CD14-positive monocyte (primary cell): Measurements from ENCODE around the gene SLC25A42. TPM values are rescaled to one million over a fixed set of nuclear protein-coding genes. Genes with fewer than 3 reads are reported as not detected.

Source experiments
- DNase-seq, 3 donors: peaks; one replicate each; pipeline ENCODE4 v3.0.0-alpha.2; 2011 to 2022
- H2AFZ ChIP-seq: 2 replicates; pipeline ENCODE4 v1.6.0; 2012; ENCODE audit warnings: mild to moderate bottlenecking, low read depth, low read length, inconsistent platforms; ENCODE audit not compliant: insufficient read depth, poor library complexity, severe bottlenecking
- H3K27ac ChIP-seq, 2 donors: 1 replicate in 1 of 2; 2 replicates in 1 of 2; pipeline ENCODE4 v1.5.1; 2012 to 2013; ENCODE audit warnings: low read length in 2 of 2, control low read depth in 1 of 2, inconsistent platforms in 1 of 2, low read depth in 1 of 2, mild to moderate bottlenecking in 1 of 2
- H3K27me3 ChIP-seq, 2 donors: one replicate each; pipeline versions ENCODE4 v1.6.0 to v1.6.1; 2011 to 2013; ENCODE audit warnings: low read length in 2 of 2; ENCODE audit not compliant: control insufficient read depth in 2 of 2, insufficient read depth in 2 of 2
- H3K36me3 ChIP-seq, 2 donors: replicated peaks in 1 of 2; 1 replicate in 1 of 2; 2 replicates in 1 of 2; pipeline versions ENCODE4 v1.5.1 to v1.6.1; 2012 to 2013; ENCODE audit warnings: low read length in 2 of 2, control low read depth in 1 of 2, inconsistent platforms in 1 of 2, mild to moderate bottlenecking in 1 of 2; ENCODE audit not compliant: insufficient read depth in 2 of 2, control insufficient read depth in 1 of 2
- H3K4me1 ChIP-seq, 2 donors: 1 replicate in 1 of 2; 2 replicates in 1 of 2; pipeline versions ENCODE4 v1.5.1 to v1.6.1; 2012 to 2013; ENCODE audit warnings: low read length in 2 of 2, control low read depth in 1 of 2, inconsistent platforms in 1 of 2, mild to moderate bottlenecking in 1 of 2, moderate library complexity in 1 of 2; ENCODE audit not compliant: insufficient read depth in 2 of 2, control insufficient read depth in 1 of 2
- H3K4me2 ChIP-seq: replicated peaks from 2 replicates; pipeline ENCODE3; 2012; ENCODE audit warnings: low read length, moderate library complexity, mild to moderate bottlenecking; ENCODE audit not compliant: poor library complexity, severe bottlenecking; ENCODE audit errors: extremely low read depth
- H3K4me3 ChIP-seq, 3 experiments: fragments of 200-600 bp in 1 of 3; sonication (generic) in 1 of 3; replicated peaks in 1 of 3; 1 replicate in 2 of 3; 2 replicates in 1 of 3; pipeline ENCODE4 v1.5.1; 2011 to 2013; ENCODE audit warnings: low read length in 3 of 3, mild to moderate bottlenecking in 3 of 3, control low read depth in 2 of 3, low read depth in 2 of 3, inconsistent platforms in 1 of 3, moderate library complexity in 1 of 3
- H3K79me2 ChIP-seq: 2 replicates; pipeline ENCODE4 v1.6.0; 2012; ENCODE audit warnings: mild to moderate bottlenecking, control low read depth, inconsistent platforms, low read length, moderate library complexity; ENCODE audit not compliant: insufficient read depth
- H3K9ac ChIP-seq: 2 replicates; pipeline ENCODE4 v1.6.0; 2017; ENCODE audit warnings: low read length, mild to moderate bottlenecking; ENCODE audit not compliant: insufficient read depth, poor library complexity, severe bottlenecking
- H3K9me3 ChIP-seq, 2 donors: replicated peaks in 1 of 2; 1 replicate in 1 of 2; 2 replicates in 1 of 2; pipeline versions ENCODE4 v1.5.1 to v1.6.1; 2012 to 2013; ENCODE audit warnings: low read length in 2 of 2, control low read depth in 1 of 2; ENCODE audit not compliant: control insufficient read depth in 1 of 2, insufficient read depth in 1 of 2
- H4K20me1 ChIP-seq: 2 replicates; pipeline ENCODE4 v1.6.0; 2012; ENCODE audit warnings: mild to moderate bottlenecking, low read length, control low read depth, moderate library complexity; ENCODE audit not compliant: insufficient read depth
- H3K27ac Mint-ChIP-seq, 7 donors: one replicate each; pipeline ENCODE4 v1.8.0; 2020; ENCODE audit warnings: mild to moderate bottlenecking in 7 of 7, mixed read lengths in 7 of 7, moderate library complexity in 6 of 7, inconsistent platforms in 2 of 7
- H3K27me3 Mint-ChIP-seq, 3 donors: one replicate each; pipeline ENCODE4 v1.8.0; 2021 to 2022; ENCODE audit warnings: low read depth in 3 of 3, mild to moderate bottlenecking in 3 of 3, mixed read lengths in 3 of 3, moderate library complexity in 3 of 3, inconsistent platforms in 1 of 3
- H3K36me3 Mint-ChIP-seq, 2 donors: one replicate each; pipeline ENCODE4 v1.8.0; 2020; ENCODE audit warnings: mixed read lengths in 2 of 2, inconsistent platforms in 1 of 2, mild to moderate bottlenecking in 1 of 2
- H3K4me1 Mint-ChIP-seq: one replicate; pipeline ENCODE4 v1.8.0; 2020; ENCODE audit warnings: mild to moderate bottlenecking, mixed read lengths
- H3K4me3 Mint-ChIP-seq, 2 donors: one replicate each; pipeline ENCODE4 v1.8.0; 2020; ENCODE audit warnings: mild to moderate bottlenecking in 2 of 2, mixed read lengths in 2 of 2, moderate library complexity in 1 of 2
- H3K9me3 Mint-ChIP-seq, 7 donors: one replicate each; pipeline ENCODE4 v1.8.0; 2020 to 2022; ENCODE audit warnings: mixed read lengths in 7 of 7, mild to moderate bottlenecking in 6 of 7, moderate library complexity in 6 of 7, inconsistent platforms in 2 of 7
- CTCF ChIP-seq: fragments of 200-600 bp; IDR thresholded peaks from one replicate; pipeline ENCODE4 v1.8.0; 2022; ENCODE audit warnings: antibody characterized with exemption, mild to moderate bottlenecking
- WGBS: methylation state at CpG from one replicate; pipeline ENCODE4 v1.1.5; 2013; ENCODE audit warnings: missing lambda C conversion rate; ENCODE audit not compliant: insufficient coverage; 5-methylcytosine and 5-hydroxymethylcytosine counted together
- intact Hi-C, 2 donors: fragments of 100-400 bp; cut with micrococcal nuclease; formaldehyde crosslinking; loops; one replicate each; pipeline versions ENCODE4 v1.15.0 to v1.15.1; 2023
- polyA plus RNA-seq, 3 donors: library from polyadenylated mRNA; depleted of rRNA in 1 of 3; unstranded in 2 of 3; stranded (reverse) in 1 of 3; fragments of 300-500 nt in 2 of 3; fragments of >200 nt in 1 of 3; fragmentation: Illumina TruSeq in 2 of 3; gene quantifications; 1 replicate in 2 of 3; 2 replicates in 1 of 3; pipeline ENCODE4 v1.2.3, GENCODE V29; 2012 to 2021

Gene SLC25A42
- polyA plus RNA-seq, 3 donors: 0.68 to 3.1 (median 1.1) TPM

- 100% methylated on average over 3 of the region's 6 CpGs for WGBS
- H3K27ac ChIP-seq: no peak overlapping the region
- no peak overlapping the region for H3K4me3 Mint-ChIP-seq
These were observed 62.3 kb downstream of the SLC25A42 start for GRCh38 chr19:19126102-19126501.

GRCh38 chr19:19131989-19132388 lies 68.2 kb downstream of the SLC25A42 start:
- Histone ChIP-seq H3K4me3 (no peak overlapping the region), H3K27ac (no peak overlapping the region), H4K20me1 (no peaks in the 10 kb centered on the region), H3K36me3 (no peaks in the 10 kb centered on the region), H2AFZ (no peak overlapping the region), H3K4me1 (peaks cover 5 to 6% of the 10 kb centered on the region in 2 donors), H3K4me2 (no peak overlapping the region), H3K79me2 (no peaks in the 10 kb centered on the region), H3K9me3 (peaks cover 9 to 15% of the 10 kb centered on the region in 2 donors), H3K9ac (no peak overlapping the region), H3K27me3 (no peaks in the 10 kb centered on the region)
- TF ChIP-seq CTCF: no peak
- H3K4me3 Mint-ChIP-seq: no peak overlapping the region
- 93% methylated on average over 3 of the region's 3 CpGs for WGBS
- peaks cover 12% of the 10 kb centered on the region for H3K4me1 Mint-ChIP-seq
- intact Hi-C loops: no loop called here
- peaks cover 0 to 6% of the 10 kb centered on the region in 2 donors for H3K36me3 Mint-ChIP-seq
- no peak overlapping the region for H3K27ac Mint-ChIP-seq
- DNase-seq: no peak
- H3K9me3 Mint-ChIP-seq: peaks cover 10 to 24% (median 13%) of the 10 kb centered on the region in 7 donors
- H3K27me3 Mint-ChIP-seq: peaks cover 1 to 2% (median 2%) of the 10 kb centered on the region in 3 donors

More at GRCh38 chr19:19126102-19126501, 62.3 kb downstream of the SLC25A42 start:
- Histone ChIP-seq H4K20me1 (no peaks in the 10 kb centered on the region), H3K4me1 (no peaks in the 10 kb centered on the region), H3K9me3 (peaks cover 0 to 3% of the 10 kb centered on the region in 2 donors), H3K4me3 (no peak overlapping the region), H2AFZ (no peak overlapping the region), H3K36me3 (no peaks in the 10 kb centered on the region), H3K79me2 (no peaks in the 10 kb centered on the region), H3K4me2 (no peak overlapping the region), H3K9ac (no peak overlapping the region), H3K27me3 (no peaks in the 10 kb centered on the region)
- H3K4me1 Mint-ChIP-seq: peaks cover 3% of the 10 kb centered on the region
- DNase-seq: no peak
- H3K36me3 Mint-ChIP-seq: peaks cover 10 to 15% of the 10 kb centered on the region in 2 donors
- H3K27ac Mint-ChIP-seq: no peak overlapping the region
- intact Hi-C loops: no loop called here
- no peak for TF ChIP-seq CTCF
- H3K9me3 Mint-ChIP-seq: peaks cover 2 to 13% (median 8%) of the 10 kb centered on the region in 7 donors
- H3K27me3 Mint-ChIP-seq: peaks cover 0 to 1% (median 0%) of the 10 kb centered on the region in 3 donors
